ENCODE measurements around the gene HYCC2.
A peak's percentile ranks its signal among the peaks of the same experiment; 100 is the strongest.

HYCC2 gene

GRCh38 chr2:201093573-201093972 is 22.1 kb upstream of the HYCC2 start:
- Histone ChIP-seq H3K4ac (ENCODE audit: low read depth, low read length) (no peak overlapping the region), H2BK15ac (replicated peaks; ENCODE audit: low read depth) (no peak overlapping the region), H3K4me1 (ENCODE audit: control insufficient read depth, low read depth, low read length) (no peaks in the 10 kb centered on the region), H4K5ac (ENCODE audit: low read length) (no peak overlapping the region), H3K9ac (ENCODE audit: low read length) (no peak overlapping the region), H3K18ac (ENCODE audit: low read length) (no peak overlapping the region), H3K79me1 (ENCODE audit: low read length) (no peaks in the 10 kb centered on the region), H4K8ac (ENCODE audit: low read depth, low read length) (no peak overlapping the region), H3K27me3 (ENCODE audit: insufficient read depth, low read length, poor library complexity) (no peaks in the 10 kb centered on the region), H2BK120ac (ENCODE audit: low read depth, low read length) (no peak overlapping the region), H2AK5ac (ENCODE audit: low read length) (no peak overlapping the region), H3K4me2 (ENCODE audit: low read length) (no peak overlapping the region), H3K56ac (ENCODE audit: low read length) (no peak overlapping the region), H3K36me3 (ENCODE audit: control insufficient read depth, insufficient read depth, low read length) (no peaks in the 10 kb centered on the region), H3K27ac (ENCODE audit: low read depth, low read length) (no peak overlapping the region), H3K4me3 (ENCODE audit: low read length) (no peak overlapping the region), H3K79me2 (ENCODE audit: control insufficient read depth, insufficient read depth, low read length) (no peaks in the 10 kb centered on the region), H2BK5ac (ENCODE audit: low read length) (no peak overlapping the region), H3K23ac (ENCODE audit: low read length) (no peak overlapping the region)
- no peak for DNase-seq
- no CpG with 5 or more reads among the region's 5 CpGs for WGBS (ENCODE audit: extremely low coverage, insufficient coverage, low lambda C conversion rate)

GRCh38 chr2:201090574-201090973 is 19.1 kb upstream of the HYCC2 start:
- Histone ChIP-seq H3K79me2 (ENCODE audit: control insufficient read depth, insufficient read depth, low read length) (no peaks in the 10 kb centered on the region), H2BK15ac (replicated peaks; ENCODE audit: low read depth) (no peak overlapping the region), H3K4me3 (ENCODE audit: low read length) (no peak overlapping the region), H2BK5ac (ENCODE audit: low read length) (no peak overlapping the region), H3K27ac (ENCODE audit: low read depth, low read length) (no peak overlapping the region), H3K79me1 (ENCODE audit: low read length) (no peaks in the 10 kb centered on the region), H3K18ac (ENCODE audit: low read length) (no peak overlapping the region), H2AK5ac (ENCODE audit: low read length) (no peak overlapping the region), H3K27me3 (ENCODE audit: insufficient read depth, low read length, poor library complexity) (no peaks in the 10 kb centered on the region), H3K4me2 (ENCODE audit: low read length) (no peak overlapping the region), H3K4me1 (ENCODE audit: control insufficient read depth, low read depth, low read length) (no peaks in the 10 kb centered on the region), H2BK120ac (ENCODE audit: low read depth, low read length) (no peak overlapping the region), H3K56ac (ENCODE audit: low read length) (no peak overlapping the region), H3K9ac (ENCODE audit: low read length) (no peak overlapping the region), H3K23ac (ENCODE audit: low read length) (no peak overlapping the region), H3K4ac (ENCODE audit: low read depth, low read length) (peak overlapping the region; percentile 43), H4K8ac (ENCODE audit: low read depth, low read length) (no peak overlapping the region), H3K36me3 (ENCODE audit: control insufficient read depth, insufficient read depth, low read length) (no peaks in the 10 kb centered on the region), H4K5ac (ENCODE audit: low read length) (no peak overlapping the region)
- no CpG with 5 or more reads among the region's 4 CpGs for WGBS (ENCODE audit: extremely low coverage, insufficient coverage, low lambda C conversion rate)
- DNase-seq, result peak; percentile 74

DNA sequence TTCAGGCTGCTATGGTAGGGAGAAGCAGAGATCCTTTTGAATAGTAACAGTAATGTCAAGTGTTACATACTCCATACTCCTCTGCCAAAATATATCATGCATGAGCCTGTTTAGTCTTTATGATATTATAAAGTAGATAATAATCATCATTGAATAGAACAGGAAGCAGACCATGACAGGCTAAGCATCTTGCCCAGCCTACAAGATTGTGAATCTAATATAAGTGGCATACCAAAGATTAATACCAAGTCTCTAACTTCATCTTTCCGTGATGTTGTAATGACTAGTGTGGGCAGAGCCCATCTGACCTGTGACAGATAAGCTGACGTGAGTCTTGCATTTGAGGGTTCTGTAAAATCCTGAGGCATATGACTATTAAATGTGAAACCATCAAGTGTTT is 13.4 kb upstream of the HYCC2 start:
- Histone ChIP-seq H4K5ac (ENCODE audit: low read length) (no peak overlapping the region), H2BK120ac (ENCODE audit: low read depth, low read length) (no peak overlapping the region), H3K4me2 (ENCODE audit: low read length) (no peak overlapping the region), H3K27me3 (ENCODE audit: insufficient read depth, low read length, poor library complexity) (no peaks in the 10 kb centered on the region), H3K36me3 (ENCODE audit: control insufficient read depth, insufficient read depth, low read length) (peaks cover 2% of the 10 kb centered on the region), H3K9ac (ENCODE audit: low read length) (no peak overlapping the region), H3K79me2 (ENCODE audit: control insufficient read depth, insufficient read depth, low read length) (no peaks in the 10 kb centered on the region), H3K4me1 (ENCODE audit: control insufficient read depth, low read depth, low read length) (no peaks in the 10 kb centered on the region), H3K56ac (ENCODE audit: low read length) (no peak overlapping the region), H2AK5ac (ENCODE audit: low read length) (no peak overlapping the region), H3K27ac (ENCODE audit: low read depth, low read length) (no peak overlapping the region), H2BK15ac (replicated peaks; ENCODE audit: low read depth) (no peak overlapping the region), H3K4ac (ENCODE audit: low read depth, low read length) (no peak overlapping the region), H2BK5ac (ENCODE audit: low read length) (no peak overlapping the region), H3K18ac (ENCODE audit: low read length) (no peak overlapping the region), H3K23ac (ENCODE audit: low read length) (no peak overlapping the region), H3K79me1 (ENCODE audit: low read length) (no peaks in the 10 kb centered on the region), H3K4me3 (ENCODE audit: low read length) (no peak overlapping the region), H4K8ac (ENCODE audit: low read depth, low read length) (no peak overlapping the region)
- WGBS (ENCODE audit: extremely low coverage, insufficient coverage, low lambda C conversion rate), result no CpG with 5 or more reads among the region's 2 CpGs
- no peak for DNase-seq

DNA sequence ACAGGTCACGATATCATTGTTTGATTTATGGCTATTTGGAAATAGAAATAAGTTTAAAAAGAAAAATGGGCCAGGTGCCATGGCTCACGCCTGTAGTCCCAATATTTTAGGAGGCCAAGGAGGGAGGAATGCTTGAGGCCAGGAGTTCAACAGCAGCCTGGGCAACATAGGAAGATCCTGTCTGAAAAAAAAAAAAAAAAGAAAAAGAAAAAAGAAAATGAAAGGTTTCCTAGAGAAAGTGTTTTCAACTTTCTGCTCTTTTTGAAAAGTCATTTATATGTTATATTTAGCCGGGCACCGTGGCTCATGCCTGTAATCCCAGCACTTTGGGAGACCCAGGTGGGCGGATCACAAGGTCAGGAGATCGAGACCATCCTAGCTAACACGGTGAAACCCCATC is 3.5 kb upstream of the HYCC2 start:
- Histone ChIP-seq H3K27ac (ENCODE audit: low read depth, low read length) (no peak overlapping the region), H2BK5ac (ENCODE audit: low read length) (no peak overlapping the region), H3K56ac (ENCODE audit: low read length) (no peak overlapping the region), H2AK5ac (ENCODE audit: low read length) (no peak overlapping the region), H2BK15ac (replicated peaks; ENCODE audit: low read depth) (no peak overlapping the region), H3K23ac (ENCODE audit: low read length) (no peak overlapping the region), H3K18ac (ENCODE audit: low read length) (no peak overlapping the region), H4K8ac (ENCODE audit: low read depth, low read length) (no peak overlapping the region), H3K27me3 (ENCODE audit: insufficient read depth, low read length, poor library complexity) (no peaks in the 10 kb centered on the region), H3K4me1 (ENCODE audit: control insufficient read depth, low read depth, low read length) (no peaks in the 10 kb centered on the region), H3K79me1 (ENCODE audit: low read length) (peaks cover 7% of the 10 kb centered on the region), H3K36me3 (ENCODE audit: control insufficient read depth, insufficient read depth, low read length) (no peaks in the 10 kb centered on the region), H3K9ac (ENCODE audit: low read length) (no peak overlapping the region), H3K4me2 (ENCODE audit: low read length) (no peak overlapping the region), H4K5ac (ENCODE audit: low read length) (no peak overlapping the region), H2BK120ac (ENCODE audit: low read depth, low read length) (no peak overlapping the region), H3K4ac (ENCODE audit: low read depth, low read length) (no peak overlapping the region), H3K79me2 (ENCODE audit: control insufficient read depth, insufficient read depth, low read length) (peaks cover 9% of the 10 kb centered on the region), H3K4me3 (ENCODE audit: low read length) (no peak overlapping the region)
- WGBS (ENCODE audit: extremely low coverage, insufficient coverage, low lambda C conversion rate), result no CpG with 5 or more reads among the region's 7 CpGs
- no peak for DNase-seq

GRCh38 chr2:201073071-201073470 is 1.6 kb upstream of the HYCC2 start:
- Histone ChIP-seq H3K4ac (ENCODE audit: low read depth, low read length) (no peak overlapping the region), H2BK15ac (replicated peaks; ENCODE audit: low read depth) (no peak overlapping the region), H3K4me2 (ENCODE audit: low read length) (no peak overlapping the region), H3K4me3 (ENCODE audit: low read length) (no peak overlapping the region), H3K9ac (ENCODE audit: low read length) (no peak overlapping the region), H3K79me2 (ENCODE audit: control insufficient read depth, insufficient read depth, low read length) (peaks cover 14% of the 10 kb centered on the region), H3K27me3 (ENCODE audit: insufficient read depth, low read length, poor library complexity) (no peaks in the 10 kb centered on the region), H4K8ac (ENCODE audit: low read depth, low read length) (no peak overlapping the region), H3K56ac (ENCODE audit: low read length) (no peak overlapping the region), H3K36me3 (ENCODE audit: control insufficient read depth, insufficient read depth, low read length) (no peaks in the 10 kb centered on the region), H2BK120ac (ENCODE audit: low read depth, low read length) (no peak overlapping the region), H3K79me1 (ENCODE audit: low read length) (peaks cover 7% of the 10 kb centered on the region), H3K27ac (ENCODE audit: low read depth, low read length) (no peak overlapping the region), H3K4me1 (ENCODE audit: control insufficient read depth, low read depth, low read length) (no peaks in the 10 kb centered on the region), H2AK5ac (ENCODE audit: low read length) (no peak overlapping the region), H4K5ac (ENCODE audit: low read length) (no peak overlapping the region), H3K18ac (ENCODE audit: low read length) (no peak overlapping the region), H3K23ac (ENCODE audit: low read length) (no peak overlapping the region), H2BK5ac (ENCODE audit: low read length) (no peak overlapping the region)
- whole genome bisulfite sequencing (ENCODE audit: extremely low coverage, insufficient coverage, low lambda C conversion rate), result no CpG with 5 or more reads among the region's 1 CpG
- DNase-seq, result no peak

DNA sequence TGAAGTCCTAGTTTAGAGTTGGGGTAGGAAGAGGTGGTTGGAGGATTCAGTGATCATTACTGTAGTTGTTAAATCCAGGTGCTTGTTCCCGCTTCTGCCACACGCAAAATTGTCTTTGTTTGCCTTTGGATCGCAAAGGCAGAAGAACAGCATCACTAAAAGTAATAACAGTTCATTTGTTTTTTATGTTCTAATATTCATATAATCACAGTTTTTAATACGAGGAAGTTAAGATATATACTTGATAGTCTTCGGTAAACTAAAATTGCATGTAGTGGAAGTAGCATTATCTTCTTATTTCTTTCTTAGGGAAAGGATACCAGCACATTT is 695 bp upstream of the HYCC2 start:
- Histone ChIP-seq H3K4me1 (ENCODE audit: control insufficient read depth, low read depth, low read length) (no peaks in the 10 kb centered on the region), H3K36me3 (ENCODE audit: control insufficient read depth, insufficient read depth, low read length) (no peaks in the 10 kb centered on the region), H2BK5ac (ENCODE audit: low read length) (peak overlapping the region; percentile 59), H3K4ac (ENCODE audit: low read depth, low read length) (no peak overlapping the region), H3K79me2 (ENCODE audit: control insufficient read depth, insufficient read depth, low read length) (peaks cover 17% of the 10 kb centered on the region), H2BK15ac (replicated peaks; ENCODE audit: low read depth) (no peak overlapping the region), H3K18ac (ENCODE audit: low read length) (peak overlapping the region; percentile 43), H4K5ac (ENCODE audit: low read length) (peak overlapping the region; percentile 93), H3K27ac (ENCODE audit: low read depth, low read length) (peak overlapping the region; percentile 71), H3K27me3 (ENCODE audit: insufficient read depth, low read length, poor library complexity) (no peaks in the 10 kb centered on the region), H2AK5ac (ENCODE audit: low read length) (no peak overlapping the region), H3K4me3 (ENCODE audit: low read length) (peak overlapping the region; percentile 94), H3K56ac (ENCODE audit: low read length) (peak overlapping the region; percentile 97), H3K79me1 (ENCODE audit: low read length) (peaks cover 8% of the 10 kb centered on the region), H2BK120ac (ENCODE audit: low read depth, low read length) (no peak overlapping the region), H3K4me2 (ENCODE audit: low read length) (peak overlapping the region; percentile 49), H3K9ac (ENCODE audit: low read length) (peak overlapping the region; percentile 92), H4K8ac (ENCODE audit: low read depth, low read length) (no peak overlapping the region), H3K23ac (ENCODE audit: low read length) (no peak overlapping the region)
- WGBS (ENCODE audit: extremely low coverage, insufficient coverage, low lambda C conversion rate), result no CpG with 5 or more reads among the region's 5 CpGs
- no peak for DNase-seq
